ENCODE results near the gene NANOS3.
A peak's percentile ranks its signal among the peaks of the same experiment; 100 is the strongest.

The NANOS3 gene

DNA sequence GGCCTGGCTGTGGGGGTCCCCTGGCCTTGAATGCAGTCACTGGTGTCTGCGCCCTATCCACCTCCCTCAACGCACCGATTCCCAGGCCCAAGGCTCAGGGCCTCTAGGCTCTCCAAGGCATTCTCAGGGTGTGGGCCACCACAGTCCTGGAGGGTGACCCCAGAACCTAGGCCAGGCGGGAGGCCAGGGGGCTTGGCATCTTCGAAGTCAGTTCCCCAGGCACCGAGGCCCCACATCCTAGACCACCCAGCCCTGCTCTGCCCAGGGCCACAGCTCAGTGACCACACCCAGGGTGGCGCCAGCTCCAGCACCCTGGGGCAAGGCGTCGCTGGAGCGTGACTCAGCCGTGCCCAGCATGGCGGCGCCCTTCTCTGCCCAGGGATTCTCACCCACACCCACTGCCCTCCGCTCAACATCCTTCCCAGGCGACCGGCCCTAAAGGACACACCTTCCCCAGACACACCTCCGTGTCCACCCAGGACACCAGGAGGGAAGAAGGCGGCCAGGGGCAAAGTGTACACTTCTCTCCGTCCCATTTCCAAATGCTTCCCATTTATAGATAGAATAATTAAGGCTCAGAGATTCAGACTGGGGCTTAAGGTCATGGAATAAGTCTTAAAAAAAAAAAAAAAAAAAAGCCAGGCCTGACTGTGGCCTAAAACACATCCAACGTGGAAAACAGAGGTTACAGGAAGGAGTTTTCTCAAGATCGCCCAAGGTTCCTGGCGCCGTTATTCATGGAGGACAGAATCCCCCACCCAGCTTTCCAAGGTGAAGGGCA, 36.4 kb upstream of the NANOS3 start:
- Mint-ChIP-seq H3K27ac (peak overlapping the region; percentile 99), H3K4me1 (peaks cover 85% of the 10 kb centered on the region), H3K4me3 (peak overlapping the region; percentile 96), H3K27me3 (no peaks in the 10 kb centered on the region), H3K36me3 (peaks cover 13% of the 10 kb centered on the region), H3K9me3 (no peaks in the 10 kb centered on the region)
- peak; percentile 3 for ATAC-seq

DNA sequence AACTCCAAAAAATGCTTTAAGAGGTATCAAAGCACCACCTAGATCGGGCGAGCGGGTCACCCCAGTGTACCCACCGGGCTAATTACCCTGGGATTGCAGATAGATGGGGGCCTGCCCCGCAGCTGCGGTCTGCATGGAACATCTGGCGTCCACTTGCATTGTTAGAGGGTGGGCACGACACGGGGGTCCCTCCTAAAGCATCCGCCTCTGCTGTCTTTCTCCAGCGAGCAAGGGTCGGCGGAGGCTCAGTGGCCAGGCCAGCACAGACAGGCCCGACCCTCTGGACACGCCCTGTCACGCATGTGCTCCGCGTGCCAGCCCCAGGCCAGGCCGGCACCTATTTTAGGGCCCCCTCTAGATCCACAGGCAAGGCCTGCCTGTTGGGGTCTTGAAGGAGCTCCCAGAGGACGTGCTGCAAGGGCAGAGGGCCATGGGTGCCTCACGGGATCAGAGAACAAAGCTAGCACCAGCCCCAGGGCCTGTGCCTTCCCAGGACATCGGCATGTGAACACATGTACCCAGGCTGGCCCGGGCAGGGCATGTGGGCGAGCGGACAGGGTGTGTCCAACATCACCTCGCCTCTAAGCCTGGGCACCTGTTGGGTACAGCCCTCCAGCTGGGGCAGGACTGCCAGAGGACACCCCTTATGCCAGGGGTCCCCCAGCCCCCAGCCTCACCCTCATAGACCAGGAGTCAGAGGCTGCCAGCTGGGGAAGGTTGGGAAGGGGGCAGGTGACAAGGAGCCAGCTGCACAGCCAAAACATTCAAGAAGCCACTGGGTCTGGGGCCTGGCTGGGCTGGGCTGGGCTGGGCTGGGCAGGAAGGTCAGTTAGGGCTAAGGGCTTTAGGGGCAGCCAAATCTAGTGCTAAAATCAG, 35.6 kb upstream of the NANOS3 start:
- Mint-ChIP-seq H3K4me3 (peak overlapping the region; percentile 96), H3K9me3 (no peaks in the 10 kb centered on the region), H3K4me1 (peaks cover 86% of the 10 kb centered on the region), H3K27ac (peak overlapping the region; percentile 99), H3K27me3 (no peaks in the 10 kb centered on the region), H3K36me3 (peaks cover 13% of the 10 kb centered on the region)
- no peak for ATAC-seq

DNA sequence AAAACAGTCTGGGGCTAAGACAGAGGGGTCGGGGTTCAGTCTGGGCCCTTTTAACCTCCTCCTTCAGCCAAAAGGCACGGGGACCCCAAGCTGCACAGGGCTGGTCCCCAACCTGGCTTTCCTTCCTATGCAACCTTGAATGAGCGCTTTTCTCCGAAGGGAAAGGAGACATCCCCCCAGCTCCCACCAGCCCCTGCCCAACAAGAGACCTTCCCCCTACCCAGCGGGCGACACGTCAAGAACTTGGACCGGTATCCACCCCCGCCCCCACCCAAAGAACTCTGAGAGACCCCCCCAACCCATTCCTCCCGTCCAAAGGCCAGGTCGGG, 35.0 kb upstream of the NANOS3 start:
- Mint-ChIP-seq H3K4me3 (peak overlapping the region; percentile 96), H3K27ac (peak overlapping the region; percentile 99), H3K27me3 (no peaks in the 10 kb centered on the region), H3K9me3 (no peaks in the 10 kb centered on the region), H3K36me3 (peaks cover 13% of the 10 kb centered on the region), H3K4me1 (peaks cover 86% of the 10 kb centered on the region)
- ATAC-seq, result no peak

DNA sequence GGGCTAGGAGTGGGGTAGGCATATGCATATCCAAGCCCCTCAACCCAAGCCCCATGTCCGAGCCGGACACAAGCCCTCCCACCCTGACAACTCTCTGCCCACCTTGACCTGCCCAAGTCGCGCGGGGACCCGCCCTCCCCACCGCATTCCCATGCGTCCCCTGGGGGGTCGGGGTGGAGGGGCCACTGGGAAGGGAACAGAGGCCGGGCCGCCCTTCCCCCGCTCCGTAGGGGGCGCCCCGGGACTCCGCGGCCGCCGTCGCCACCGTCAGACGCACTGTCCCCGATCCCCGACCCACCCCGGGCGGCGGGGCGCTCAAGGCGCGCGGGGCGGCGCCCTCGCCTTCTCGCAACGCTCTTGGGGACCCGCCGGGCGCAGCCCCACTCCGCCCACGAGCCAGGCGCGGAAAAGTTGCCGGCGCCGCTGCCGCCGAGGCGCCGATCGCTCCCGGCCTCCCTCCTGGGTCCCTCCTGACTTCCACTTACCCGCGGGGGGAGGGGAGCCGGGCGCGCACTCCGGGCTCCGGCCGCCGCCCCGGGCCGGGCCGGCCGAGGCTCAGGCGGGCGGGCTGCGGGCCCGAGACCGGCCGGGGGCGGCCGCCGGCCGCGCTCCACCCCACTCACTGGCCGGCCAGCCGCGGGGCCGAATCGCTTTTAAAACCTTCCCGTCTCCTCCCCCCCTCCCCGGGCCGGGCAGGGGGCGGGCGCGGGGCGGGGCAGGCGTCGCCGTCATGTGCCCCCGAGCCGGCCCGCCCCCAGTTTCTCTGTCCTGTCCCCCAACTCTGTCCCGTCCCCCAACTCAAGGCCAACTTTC, 34.4 kb upstream of the NANOS3 start:
- Mint-ChIP-seq H3K4me1 (peaks cover 83% of the 10 kb centered on the region), H3K27ac (peak overlapping the region; percentile 99), H3K36me3 (peaks cover 13% of the 10 kb centered on the region), H3K9me3 (no peaks in the 10 kb centered on the region), H3K27me3 (no peaks in the 10 kb centered on the region), H3K4me3 (peak overlapping the region; percentile 96)
- peak; percentile 35 for ATAC-seq

DNA sequence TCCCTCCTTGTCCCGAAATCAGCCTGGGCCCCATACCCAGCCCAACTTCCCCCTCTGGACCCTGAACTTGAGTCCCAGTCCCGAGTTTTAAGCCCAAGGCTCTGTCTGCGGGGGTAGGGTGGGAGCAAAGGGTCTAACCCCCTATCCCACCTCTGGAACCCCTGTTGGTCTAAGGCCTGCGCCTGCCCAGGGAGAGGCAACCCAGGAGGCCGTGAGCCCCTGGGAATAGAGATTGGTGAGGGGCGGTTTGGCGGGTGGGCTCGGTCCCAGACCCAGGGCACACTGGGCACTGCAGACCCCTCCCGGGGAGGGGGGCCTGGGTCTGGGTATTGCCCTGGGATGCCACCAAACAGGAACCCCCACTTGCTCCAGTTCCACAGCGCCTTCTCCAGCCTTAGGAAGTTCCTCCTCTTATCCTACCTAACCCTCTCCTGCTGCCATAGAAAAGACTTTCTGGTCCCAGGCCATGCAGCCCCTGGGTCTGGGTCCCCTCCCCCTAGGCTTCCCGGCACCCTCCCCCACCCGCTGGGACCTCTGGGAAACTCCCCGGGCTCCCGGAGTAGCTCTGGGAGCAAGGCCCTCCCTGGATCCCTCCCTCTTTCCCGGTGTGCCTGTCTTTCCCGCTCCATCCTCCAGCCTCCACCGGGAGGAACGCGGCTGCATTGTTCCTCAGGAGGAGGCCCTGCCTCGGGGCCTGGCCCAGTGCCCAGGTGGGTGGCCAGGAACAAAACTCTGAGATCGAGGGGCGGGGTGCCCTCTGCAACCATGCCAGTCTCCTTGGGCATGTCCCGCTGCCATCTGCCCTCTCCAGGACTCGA, 33.6 kb upstream of the NANOS3 start:
- H3K27ac Mint-ChIP-seq, result peak overlapping the region; percentile 99
- peaks cover 13% of the 10 kb centered on the region for H3K36me3 Mint-ChIP-seq
- H3K4me3 Mint-ChIP-seq, result peak overlapping the region; percentile 96
- H3K27me3 Mint-ChIP-seq, result no peaks in the 10 kb centered on the region
- peaks cover 79% of the 10 kb centered on the region for H3K4me1 Mint-ChIP-seq
- no peak for ATAC-seq
- no peaks in the 10 kb centered on the region for H3K9me3 Mint-ChIP-seq

- H3K9me3 Mint-ChIP-seq, result no peaks in the 10 kb centered on the region
- H3K27me3 Mint-ChIP-seq, result no peaks in the 10 kb centered on the region
- H3K36me3 Mint-ChIP-seq, result peaks cover 13% of the 10 kb centered on the region
- H3K27ac Mint-ChIP-seq, result peak overlapping the region; percentile 99
- peak overlapping the region; percentile 96 for H3K4me3 Mint-ChIP-seq
- peaks cover 76% of the 10 kb centered on the region for H3K4me1 Mint-ChIP-seq
- no peak for ATAC-seq
These were observed 32.8 kb upstream of the NANOS3 start for GRCh38 chr19:13844130-13844631.

GRCh38 chr19:13846557-13847406, 30.2 kb upstream of the NANOS3 start:
- Mint-ChIP-seq H3K27ac (peak overlapping the region; percentile 99), H3K4me3 (peak overlapping the region; percentile 82), H3K36me3 (no peaks in the 10 kb centered on the region), H3K4me1 (peaks cover 58% of the 10 kb centered on the region), H3K27me3 (no peaks in the 10 kb centered on the region), H3K9me3 (no peaks in the 10 kb centered on the region)
- ATAC-seq, result peak; percentile 84

DNA sequence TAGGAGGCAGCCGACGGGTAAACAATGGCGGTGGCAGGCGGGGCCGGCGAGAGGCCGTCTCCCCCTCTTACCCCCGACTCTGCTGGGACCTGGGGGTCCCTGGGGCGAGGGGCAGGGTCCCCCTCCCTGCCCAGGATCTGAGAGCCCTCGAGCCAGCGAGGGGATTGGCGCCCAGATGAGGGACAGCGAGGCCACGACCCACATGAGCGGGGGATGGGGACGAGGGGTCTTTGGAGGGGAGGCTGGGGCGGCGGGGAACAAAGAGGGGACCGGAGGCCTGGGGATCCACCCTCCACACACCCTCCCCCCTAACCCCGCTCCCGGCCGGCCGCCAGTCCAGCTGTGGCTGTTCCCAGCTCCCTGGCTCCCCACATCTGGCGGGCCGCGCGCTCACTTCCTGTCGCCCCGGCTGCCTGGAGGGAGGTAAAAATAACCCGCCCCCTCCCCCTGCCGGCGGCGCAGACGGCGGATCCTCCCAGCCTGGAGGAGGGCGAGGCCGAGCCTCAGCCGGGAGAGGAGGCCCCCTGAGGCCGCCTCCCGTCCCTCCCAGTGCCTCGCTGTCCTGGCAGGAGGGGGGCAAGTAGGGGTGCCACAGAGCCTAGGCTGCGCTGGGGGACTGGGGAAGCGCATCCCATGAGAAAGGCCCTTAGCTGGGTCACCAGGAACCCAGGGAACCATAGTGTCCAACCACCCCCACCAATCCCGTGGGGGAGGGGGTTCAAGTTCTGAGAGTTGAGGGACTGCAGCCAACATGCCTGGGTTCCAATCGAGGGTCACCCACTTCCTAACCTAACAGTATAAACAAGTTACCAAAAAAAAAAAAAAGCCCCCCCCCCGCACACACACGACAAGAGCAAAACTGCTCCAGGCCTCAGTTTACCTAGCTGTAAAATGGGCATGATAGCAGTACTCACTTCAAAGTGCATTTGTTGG, 29.3 kb upstream of the NANOS3 start:
- Mint-ChIP-seq H3K9me3 (no peaks in the 10 kb centered on the region), H3K4me1 (peaks cover 55% of the 10 kb centered on the region), H3K27ac (peak overlapping the region; percentile 99), H3K27me3 (no peaks in the 10 kb centered on the region), H3K36me3 (no peaks in the 10 kb centered on the region), H3K4me3 (peak overlapping the region; percentile 82)
- ATAC-seq, result peak; percentile 37

DNA sequence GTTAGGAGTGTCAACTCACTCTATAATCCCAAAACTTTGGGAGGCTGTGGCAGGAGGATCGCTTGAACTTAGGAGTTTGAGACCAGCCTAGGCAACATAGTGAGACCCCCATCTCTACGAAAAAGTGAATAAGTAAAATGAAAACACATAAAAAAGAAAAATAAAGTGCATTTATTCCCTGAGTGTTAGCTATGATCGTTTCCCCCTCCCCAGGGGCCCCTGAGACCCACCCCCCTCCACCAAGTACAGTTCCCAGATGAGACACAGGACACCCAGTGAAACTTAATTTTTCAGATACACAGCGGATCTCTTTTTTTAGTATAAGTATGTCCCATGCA, 28.6 kb upstream of the NANOS3 start:
- H3K4me1 Mint-ChIP-seq, result peaks cover 50% of the 10 kb centered on the region
- no peaks in the 10 kb centered on the region for H3K36me3 Mint-ChIP-seq

GRCh38 chr19:13848798-13849676, 27.9 kb upstream of the NANOS3 start:
- H3K4me1 Mint-ChIP-seq, result peaks cover 43% of the 10 kb centered on the region
- H3K27me3 Mint-ChIP-seq, result no peaks in the 10 kb centered on the region
- H3K9me3 Mint-ChIP-seq, result no peaks in the 10 kb centered on the region
- no peak for ATAC-seq
- H3K4me3 Mint-ChIP-seq, result peak overlapping the region; percentile 55
- H3K36me3 Mint-ChIP-seq, result no peaks in the 10 kb centered on the region
- peak overlapping the region; percentile 2 for H3K27ac Mint-ChIP-seq

More for the DNA sequence above, 28.6 kb upstream of the NANOS3 start:
- Mint-ChIP-seq H3K4me3 (peak overlapping the region; percentile 48), H3K27ac (no peak overlapping the region), H3K27me3 (no peaks in the 10 kb centered on the region), H3K9me3 (no peaks in the 10 kb centered on the region)
- no peak for ATAC-seq

DNA sequence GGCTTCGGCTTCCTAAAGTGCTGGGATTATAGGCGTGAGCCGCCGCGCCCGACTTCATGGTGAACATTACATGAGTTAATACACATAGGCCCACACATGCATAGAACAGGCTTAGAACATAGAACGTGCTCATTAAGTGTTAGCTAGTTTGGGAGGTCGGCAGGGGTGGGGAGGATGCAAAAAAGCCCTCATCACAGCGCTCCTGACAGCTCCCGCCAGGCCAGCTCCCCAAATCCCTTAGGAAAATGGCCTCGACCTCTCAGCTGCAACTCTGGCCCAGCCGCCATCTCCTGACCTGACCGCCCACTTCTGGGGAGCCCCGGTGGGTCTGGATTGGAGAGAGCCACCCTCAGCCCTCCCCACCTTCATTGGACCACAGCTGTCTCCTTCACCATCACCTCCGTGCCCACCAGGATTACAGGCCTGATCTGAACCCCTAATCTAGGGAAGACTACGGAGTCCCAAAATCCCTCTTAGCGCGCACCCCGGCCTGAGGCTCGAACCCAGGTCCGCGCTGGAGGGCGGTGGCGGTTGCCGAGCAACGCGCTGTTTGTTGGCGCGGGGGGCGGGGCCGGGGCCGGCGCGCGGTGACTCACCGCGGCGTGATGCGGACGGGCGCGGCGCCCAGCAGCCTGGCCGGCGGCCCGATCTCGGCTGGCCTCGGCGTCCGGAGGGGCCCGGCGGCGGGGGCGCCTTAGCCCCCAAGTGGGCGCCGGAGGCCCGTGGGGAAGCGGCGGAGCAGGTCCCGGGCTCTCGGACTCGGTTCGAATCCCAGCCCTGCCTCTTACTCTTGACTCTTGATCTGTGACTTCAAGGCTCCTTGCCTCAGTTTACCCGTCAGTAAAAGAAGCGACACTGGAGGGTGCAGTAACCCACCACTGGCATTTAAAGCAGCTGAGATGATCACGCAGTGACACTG, 26.7 kb upstream of the NANOS3 start:
- H3K4me3 Mint-ChIP-seq, result peak overlapping the region; percentile 59
- no peaks in the 10 kb centered on the region for H3K9me3 Mint-ChIP-seq
- H3K4me1 Mint-ChIP-seq, result peaks cover 30% of the 10 kb centered on the region
- H3K36me3 Mint-ChIP-seq, result no peaks in the 10 kb centered on the region
- H3K27me3 Mint-ChIP-seq, result no peaks in the 10 kb centered on the region
- ATAC-seq, result peak; percentile 29
- H3K27ac Mint-ChIP-seq, result peak overlapping the region; percentile 63
